Testis (tissue), 2 donors: ENCODE measurements around the gene SRD5A3.

Source experiments
- CTCF ChIP-seq, 3 experiments: fragments of 450-650 bp in 2 of 3; fragments of 200-600 bp in 1 of 3; sonication (generic) in 1 of 3; IDR thresholded peaks; one replicate each; pipeline ENCODE4 v1.5.1; 2016 to 2019; ENCODE audit warnings: antibody characterized with exemption in 3 of 3, mild to moderate bottlenecking in 2 of 3, moderate library complexity in 1 of 3
- POLR2A ChIP-seq: fragments of 450-650 bp; IDR thresholded peaks from one replicate; pipeline ENCODE4 v1.6.1; 2017; ENCODE audit warnings: antibody characterized with exemption, mild to moderate bottlenecking, moderate library complexity

DNA sequence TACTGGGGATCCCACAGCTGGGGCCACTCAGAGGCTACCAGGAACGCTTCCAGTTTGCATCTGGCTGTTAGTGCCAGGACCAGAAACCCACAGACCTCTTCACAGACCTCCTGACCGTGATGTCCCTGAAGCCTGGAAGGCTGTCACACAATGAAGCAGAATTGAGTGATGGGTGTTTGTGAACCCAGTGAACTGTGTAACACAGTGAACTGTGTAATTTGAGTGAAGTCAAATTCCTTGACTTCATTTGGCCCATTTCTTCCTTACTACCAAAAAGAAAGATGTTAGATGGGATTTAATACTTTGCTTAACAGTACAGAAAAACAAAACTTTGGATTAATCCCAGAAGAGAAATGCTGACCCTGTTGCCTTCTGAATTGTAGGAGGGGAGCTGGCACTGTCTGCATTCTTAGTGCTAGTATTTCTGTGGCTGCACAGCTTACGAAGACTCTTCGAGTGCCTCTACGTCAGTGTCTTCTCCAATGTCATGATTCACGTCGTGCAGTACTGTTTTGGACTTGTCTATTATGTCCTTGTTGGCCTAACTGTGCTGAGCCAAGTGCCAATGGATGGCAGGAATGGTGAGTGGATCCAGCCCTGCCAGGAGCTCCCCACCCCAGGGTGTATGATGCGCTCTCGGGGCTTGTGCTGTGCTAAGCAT, 17.8 kb downstream of the SRD5A3 start:
- no peak for TF ChIP-seq CTCF (IDR thresholded peaks at IDR 0.05)
- TF ChIP-seq POLR2A = no peak
